HG03060 (cell line): ENCODE results near the gene METTL22.
A peak's percentile ranks its signal among the peaks of the same experiment; 100 is the strongest.

Experiments used
- ATAC-seq: cut with Tn5 transposase; IDR thresholded peaks from one replicate; pipeline ENCODE4 v1.9.1; 2021; ENCODE audit warnings: low read depth, moderate number of reproducible peaks; ENCODE audit not compliant: unreplicated experiment

Gene METTL22

GRCh38 chr16:8621572-8622314 lies at the start of gene METTL22:
TSS of gene METTL22 (plus strand) at chr16:8621698. CDS start at chr16:8625666, 3,968 bp downstream.
- ATAC-seq, result peak; percentile 73

GRCh38 chr16:8572063-8572918 lies 49.2 kb upstream of the METTL22 start:
- ATAC-seq, result no peak

- no peak for ATAC-seq
Measured at GRCh38 chr16:8572919-8573724, 48.4 kb upstream of the METTL22 start.

GRCh38 chr16:8575399-8575798 lies 46.1 kb upstream of the METTL22 start:
- ATAC-seq, result no peak

- ATAC-seq, result no peak
Measured at GRCh38 chr16:8576141-8577004, 45.1 kb upstream of the METTL22 start.

- no peak for ATAC-seq
Measured at GRCh38 chr16:8577678-8578304, 43.7 kb upstream of the METTL22 start.

GRCh38 chr16:8579559-8579958 lies 41.9 kb upstream of the METTL22 start:
- ATAC-seq, result no peak

- no peak for ATAC-seq
Measured at GRCh38 chr16:8581831-8582580, 39.5 kb upstream of the METTL22 start.

- no peak for ATAC-seq
Measured at GRCh38 chr16:8583199-8583598, 38.3 kb upstream of the METTL22 start.

GRCh38 chr16:8583732-8584131 lies 37.8 kb upstream of the METTL22 start:
- ATAC-seq, result no peak

GRCh38 chr16:8585041-8585440 lies 36.5 kb upstream of the METTL22 start:
- no peak for ATAC-seq

- ATAC-seq, result no peak
Measured at GRCh38 chr16:8585857-8586256, 35.6 kb upstream of the METTL22 start.

GRCh38 chr16:8587065-8587464 lies 34.4 kb upstream of the METTL22 start:
- no peak for ATAC-seq

- no peak for ATAC-seq
Measured at GRCh38 chr16:8588682-8589056, 32.8 kb upstream of the METTL22 start.

- ATAC-seq, result no peak
Measured at GRCh38 chr16:8589057-8589899, 32.2 kb upstream of the METTL22 start.

GRCh38 chr16:8589900-8590688 lies 31.4 kb upstream of the METTL22 start, which contains the start of gene TMEM114:
TSS of gene TMEM114 (minus strand) at chr16:8590511. CDS start at chr16:8589838, 673 bp downstream.
- ATAC-seq, result no peak

GRCh38 chr16:8590811-8591210 lies 30.7 kb upstream of the METTL22 start:
- ATAC-seq, result no peak
